Spleen (tissue), 11 donors: Measurements from ENCODE around the gene SLC26A3. TPM values are rescaled to one million over a fixed set of nuclear protein-coding genes. Genes with fewer than 3 reads are reported as not detected.

Source experiments
- DNase-seq: peaks from one replicate; pipeline ENCODE4 v3.0.0-alpha.2; 2020
- H3K27ac ChIP-seq, 8 donors: fragments of 200-600 bp; sonication (generic) in 7 of 8; 1 replicate in 4 of 8; 2 replicates in 4 of 8; pipeline versions ENCODE4 v1.5.0 to v1.8.0; 2016 to 2021; ENCODE audit warnings: inconsistent platforms in 4 of 8, mild to moderate bottlenecking in 4 of 8, moderate library complexity in 1 of 8
- H3K27me3 ChIP-seq, 7 donors: fragments of 200-600 bp; sonication (generic) in 6 of 7; replicated peaks in 1 of 7; 1 replicate in 4 of 7; 2 replicates in 3 of 7; pipeline versions ENCODE4 v1.5.0 to v1.8.0; 2016 to 2021; ENCODE audit warnings: inconsistent platforms in 3 of 7, mild to moderate bottlenecking in 1 of 7
- H3K36me3 ChIP-seq, 6 donors: fragments of 200-600 bp; sonication (generic) in 5 of 6; 1 replicate in 4 of 6; 2 replicates in 2 of 6; pipeline versions ENCODE4 v1.5.0 to v1.8.0; 2016 to 2021; ENCODE audit warnings: inconsistent platforms in 2 of 6
- H3K4me1 ChIP-seq, 6 donors: fragments of 200-600 bp; sonication (generic) in 5 of 6; 1 replicate in 3 of 6; 2 replicates in 3 of 6; pipeline versions ENCODE4 v1.5.0 to v1.8.0; 2016 to 2021; ENCODE audit warnings: inconsistent platforms in 3 of 6
- H3K4me3 ChIP-seq, 8 donors: fragments of 200-600 bp; sonication (generic) in 7 of 8; 1 replicate in 4 of 8; 2 replicates in 4 of 8; pipeline versions ENCODE4 v1.5.0 to v1.8.0; 2016 to 2021; ENCODE audit warnings: inconsistent platforms in 4 of 8, mild to moderate bottlenecking in 4 of 8, moderate library complexity in 2 of 8
- H3K9me3 ChIP-seq, 8 donors: fragments of 200-600 bp; sonication (generic) in 7 of 8; 1 replicate in 4 of 8; 2 replicates in 4 of 8; pipeline versions ENCODE4 v1.5.0 to v1.8.0; 2016 to 2021; ENCODE audit warnings: inconsistent platforms in 4 of 8
- CTCF ChIP-seq, 11 experiments: fragments of 200-600 bp in 7 of 11; fragments of 450-650 bp in 4 of 11; sonication (generic) in 4 of 11; IDR thresholded peaks in 8 of 11; conservative IDR thresholded peaks in 3 of 11; 1 replicate in 7 of 11; 2 replicates in 4 of 11; pipeline versions ENCODE4 v1.4.0 to v1.8.0; 2016 to 2021; ENCODE audit warnings: antibody characterized with exemption in 11 of 11, inconsistent platforms in 4 of 11, mild to moderate bottlenecking in 1 of 11
- POLR2A ChIP-seq, 3 donors: fragments of 450-650 bp; IDR thresholded peaks; one replicate each; pipeline ENCODE4 v1.5.1; 2017; ENCODE audit warnings: antibody characterized with exemption in 3 of 3, mild to moderate bottlenecking in 1 of 3
- POLR2AphosphoS5 ChIP-seq, 3 donors: sonication (generic); formaldehyde crosslinking; IDR thresholded peaks; one replicate each; pipeline ENCODE4 v1.5.1; 2017; ENCODE audit warnings: antibody characterized with exemption in 3 of 3
- WGBS, 5 donors: extraction: QIAGEN DNeasy Blood & Tissue Kit in 3 of 5; methylation state at CpG; one replicate each; pipeline versions ENCODE4 v1.1.5 to v1.1.7; 2013 to 2018; 5-methylcytosine and 5-hydroxymethylcytosine counted together
- intact Hi-C: fragments of 100-400 bp; cut with DNase I; formaldehyde crosslinking; loops from one replicate; pipeline ENCODE4 v1.15.0; 2023; ENCODE audit warnings: low total_unique reads
- polyA plus RNA-seq, 3 donors: library from polyadenylated mRNA; stranded (reverse); fragments of 200-250 nt; gene quantifications; one replicate each; pipeline ENCODE4 v1.2.1, GENCODE V29; 2013
- total RNA-seq, 7 donors: library from RNA; depleted of rRNA in 3 of 7; stranded (reverse); fragments of >200 nt in 3 of 7; fragmentation: NEBNext Ultra II Directional in 4 of 7; extraction: Animal tissue kit (Norgen Biotek cat#: 25700) in 4 of 7; gene quantifications; one replicate each; pipeline versions ENCODE4 v1.1.0 to v1.2.1, GENCODE V29; 2016 to 2021
- donor health status: healthy with polysubstance abuse.
- donor health status: DM: no; HTN: no; CAD: no; lungs with moderate emphysema.
- donor health status: DM: no; HTN: no; CAD: no.
- donor health status: Bipolar disorder and iron deficiency.
- donor health status: healthy.
- donor health status: DM: no; HTN: no; CAD: no.
- donor health status: DM: yes; HTN: yes; CAD: no.

Gene SLC26A3
- total and polyA plus RNA-seq, 10 donors: 0.13 to 0.37 TPM; not detected in 8

- Histone ChIP-seq H3K36me3 (no peaks in the 10 kb centered on the region), H3K4me1 (no peaks in the 10 kb centered on the region), H3K9me3 (no peaks in the 10 kb centered on the region), H3K27ac (no peak overlapping the region), H3K27me3 (no peaks in the 10 kb centered on the region), H3K4me3 (no peak overlapping the region)
- TF ChIP-seq CTCF (IDR thresholded peaks at IDR 0.05 in 8 of 11, conservative IDR thresholded peaks at IDR 0.05 in 3 of 11): no peak
- TF ChIP-seq POLR2A (IDR thresholded peaks at IDR 0.05): no peak
- TF ChIP-seq POLR2AphosphoS5 (IDR thresholded peaks at IDR 0.05): no peak
- intact Hi-C loops: no loop called here
- 91 to 96% (median 93%) methylated on average over 12 to 18 of the region's 18 CpGs for WGBS, 5 donors
- no peak for DNase-seq
These were observed 44.3 kb upstream of the SLC26A3 start for GRCh38 chr7:107847168-107847835.

GRCh38 chr7:107846324-107846723 is 43.3 kb upstream of the SLC26A3 start:
- no peak for DNase-seq
- Histone ChIP-seq H3K27me3 (no peaks in the 10 kb centered on the region), H3K36me3 (no peaks in the 10 kb centered on the region), H3K4me3 (no peak overlapping the region), H3K9me3 (no peaks in the 10 kb centered on the region), H3K27ac (peak overlapping the region in 1 of 8 donors; percentile 36), H3K4me1 (no peaks in the 10 kb centered on the region)
- intact Hi-C loops: no loop called here
- TF ChIP-seq POLR2AphosphoS5 (IDR thresholded peaks at IDR 0.05): no peak
- no peak for TF ChIP-seq CTCF (IDR thresholded peaks at IDR 0.05 in 8 of 11, conservative IDR thresholded peaks at IDR 0.05 in 3 of 11)
- no peak for TF ChIP-seq POLR2A (IDR thresholded peaks at IDR 0.05)

GRCh38 chr7:107843184-107843583 is 40.2 kb upstream of the SLC26A3 start:
- no peak for DNase-seq
- H3K36me3 ChIP-seq: no peaks in the 10 kb centered on the region
- peaks cover 0 to 3% (median 0%) of the 10 kb centered on the region in 8 donors for H3K9me3 ChIP-seq
- WGBS, 5 donors: 93 to 96% (median 94%) methylated on average over 16 of the region's 16 CpGs
- intact Hi-C loops: no loop called here
- H3K4me3 ChIP-seq: no peak overlapping the region
- no peak for TF ChIP-seq CTCF (IDR thresholded peaks at IDR 0.05 in 8 of 11, conservative IDR thresholded peaks at IDR 0.05 in 3 of 11)
- no peak for TF ChIP-seq POLR2AphosphoS5 (IDR thresholded peaks at IDR 0.05)
- no peak for TF ChIP-seq POLR2A (IDR thresholded peaks at IDR 0.05)
- H3K27me3 ChIP-seq: peaks cover 0 to 3% (median 0%) of the 10 kb centered on the region in 7 donors
- H3K4me1 ChIP-seq: no peaks in the 10 kb centered on the region
- H3K27ac ChIP-seq: no peak overlapping the region

GRCh38 chr7:107842213-107842612 is 39.2 kb upstream of the SLC26A3 start:
- H3K9me3 ChIP-seq: peaks cover 0 to 3% (median 0%) of the 10 kb centered on the region in 8 donors
- H3K36me3 ChIP-seq: no peaks in the 10 kb centered on the region
- H3K27me3 ChIP-seq: peaks cover 0 to 4% (median 0%) of the 10 kb centered on the region in 7 donors
- H3K27ac ChIP-seq: no peak overlapping the region
- 89 to 98% (median 94%) methylated on average over 3 of the region's 3 CpGs for WGBS, 5 donors
- TF ChIP-seq CTCF (IDR thresholded peaks at IDR 0.05 in 8 of 11, conservative IDR thresholded peaks at IDR 0.05 in 3 of 11): no peak
- no peak for TF ChIP-seq POLR2A (IDR thresholded peaks at IDR 0.05)
- TF ChIP-seq POLR2AphosphoS5 (IDR thresholded peaks at IDR 0.05): no peak
- no peak for DNase-seq
- intact Hi-C loops: no loop called here
- no peak overlapping the region for H3K4me3 ChIP-seq
- H3K4me1 ChIP-seq: no peaks in the 10 kb centered on the region
